Breast epithelium (tissue), 4 donors: ENCODE results near the gene SIM2. TPM values are rescaled to one million over a fixed set of nuclear protein-coding genes. Genes with fewer than 3 reads are reported as not detected.

Source experiments
- DNase-seq, 2 donors: peaks; one replicate each; pipeline ENCODE4 v3.0.0-alpha.2; 2019; ENCODE audit warnings: low spot score in 2 of 2
- H3K27ac ChIP-seq, 2 donors: fragments of 200-600 bp; sonication (generic) in 1 of 2; one replicate each; pipeline ENCODE4 v1.5.1; 2016 to 2019; ENCODE audit warnings: mild to moderate bottlenecking in 1 of 2
- H3K27me3 ChIP-seq, 2 donors: fragments of 200-600 bp; sonication (generic) in 1 of 2; one replicate each; pipeline versions ENCODE4 v1.5.1 to v1.6.0; 2017 to 2019; ENCODE audit warnings: control low read depth in 1 of 2, mild to moderate bottlenecking in 1 of 2
- H3K36me3 ChIP-seq: fragments of 200-600 bp; one replicate; pipeline ENCODE4 v1.5.1; 2019
- H3K4me1 ChIP-seq, 2 donors: fragments of 200-600 bp; sonication (generic); one replicate each; pipeline ENCODE4 v1.5.1; 2016 to 2019; ENCODE audit warnings: control low read depth in 1 of 2
- H3K4me3 ChIP-seq, 3 donors: fragments of 200-600 bp; sonication (generic); 1 replicate in 2 of 3; 2 replicates in 1 of 3; pipeline ENCODE4 v1.5.1; 2016 to 2019; ENCODE audit warnings: mild to moderate bottlenecking in 3 of 3, moderate library complexity in 2 of 3
- H3K9me3 ChIP-seq, 2 donors: fragments of 200-600 bp; sonication (generic) in 1 of 2; one replicate each; pipeline ENCODE4 v1.5.1; 2016 to 2019; ENCODE audit warnings: control low read depth in 1 of 2
- CTCF ChIP-seq, 3 donors: fragments of 450-650 bp; IDR thresholded peaks; one replicate each; pipeline ENCODE4 v1.5.1; 2016 to 2017; ENCODE audit warnings: antibody characterized with exemption in 3 of 3, mild to moderate bottlenecking in 3 of 3, moderate library complexity in 3 of 3
- POLR2A ChIP-seq: fragments of 450-650 bp; IDR thresholded peaks from one replicate; pipeline ENCODE4 v1.6.1; 2016; ENCODE audit warnings: antibody characterized with exemption, mild to moderate bottlenecking, moderate library complexity
- POLR2AphosphoS5 ChIP-seq, 3 donors: sonication (generic); formaldehyde crosslinking; IDR thresholded peaks; one replicate each; pipeline ENCODE4 v1.6.1; 2017; ENCODE audit warnings: antibody characterized with exemption in 3 of 3
- intact Hi-C: fragments of 100-400 bp; cut with DNase I; formaldehyde crosslinking; loops from one replicate; pipeline ENCODE4 v1.15.1; 2023; ENCODE audit warnings: low total_unique reads
- total RNA-seq, 3 donors: library from RNA; depleted of rRNA; stranded (reverse); fragments of >200 nt; gene quantifications; one replicate each; pipeline ENCODE4 v1.1.0, GENCODE V29; 2016

The SIM2 gene
- total RNA-seq, 3 donors from 2014 or later, result 0.15 to 0.33 (median 0.32) TPM

GRCh38 chr21:36786186-36786585 is 87.3 kb downstream of the SIM2 start:
- intact Hi-C loops, result no loop called here
- Histone ChIP-seq H3K36me3 (no peaks in the 10 kb centered on the region), H3K4me1 (no peaks in the 10 kb centered on the region), H3K27ac (no peak overlapping the region), H3K27me3 (no peaks in the 10 kb centered on the region), H3K4me3 (no peak overlapping the region), H3K9me3 (no peaks in the 10 kb centered on the region)
- no peak for TF ChIP-seq POLR2A
- no peak for TF ChIP-seq CTCF (IDR thresholded peaks at IDR 0.05)
- no peak for TF ChIP-seq POLR2AphosphoS5 (IDR thresholded peaks at IDR 0.05)
- DNase-seq, result no peak

- TF ChIP-seq POLR2AphosphoS5 (IDR thresholded peaks at IDR 0.05), result no peak
- TF ChIP-seq CTCF (IDR thresholded peaks at IDR 0.05), result no peak
- no peak for TF ChIP-seq POLR2A
- no peaks in the 10 kb centered on the region for H3K27me3 ChIP-seq
- H3K9me3 ChIP-seq, result no peaks in the 10 kb centered on the region
- intact Hi-C loops, result no loop called here
- no peaks in the 10 kb centered on the region for H3K36me3 ChIP-seq
- no peak for DNase-seq
- H3K4me1 ChIP-seq, result no peaks in the 10 kb centered on the region
- no peak overlapping the region for H3K4me3 ChIP-seq
- H3K27ac ChIP-seq, result no peak overlapping the region
Observed at GRCh38 chr21:36788120-36788638, 89.3 kb downstream of the SIM2 start.

GRCh38 chr21:36790616-36791015 is 91.7 kb downstream of the SIM2 start:
- peaks cover 0 to under 1% of the 10 kb centered on the region in 2 donors for H3K9me3 ChIP-seq
- peak overlapping the region; percentile 63 to 81 for H3K27ac ChIP-seq
- TF ChIP-seq POLR2AphosphoS5 (IDR thresholded peaks at IDR 0.05) (no peak), CTCF (IDR thresholded peaks at IDR 0.05) (no peak), POLR2A (no peak)
- H3K36me3 ChIP-seq, result no peaks in the 10 kb centered on the region
- H3K4me1 ChIP-seq, result no peaks in the 10 kb centered on the region
- intact Hi-C loops, result no loop called here
- peak overlapping the region in 2 of 3 donors; percentile 36 to 49 for H3K4me3 ChIP-seq
- H3K27me3 ChIP-seq, result no peaks in the 10 kb centered on the region
- no peak for DNase-seq

GRCh38 chr21:36791180-36791579 is 92.3 kb downstream of the SIM2 start:
- DNase-seq, result no peak
- intact Hi-C loops, result no loop called here
- Histone ChIP-seq H3K36me3 (no peaks in the 10 kb centered on the region), H3K27me3 (no peaks in the 10 kb centered on the region), H3K4me1 (no peaks in the 10 kb centered on the region), H3K4me3 (peak overlapping the region in 2 of 3 donors; percentile 36 to 49), H3K9me3 (peaks cover 0 to 6% of the 10 kb centered on the region in 2 donors), H3K27ac (peak overlapping the region; percentile 63 to 81)
- TF ChIP-seq CTCF (IDR thresholded peaks at IDR 0.05), result no peak
- no peak for TF ChIP-seq POLR2AphosphoS5 (IDR thresholded peaks at IDR 0.05)
- TF ChIP-seq POLR2A, result no peak

- DNase-seq, result no peak
- Histone ChIP-seq H3K4me1 (no peaks in the 10 kb centered on the region), H3K36me3 (no peaks in the 10 kb centered on the region), H3K27ac (peak overlapping the region; percentile 63 to 81), H3K4me3 (peak overlapping the region in 2 of 3 donors; percentile 36 to 49), H3K27me3 (no peaks in the 10 kb centered on the region), H3K9me3 (peaks cover 2 to 9% of the 10 kb centered on the region in 2 donors)
- TF ChIP-seq POLR2AphosphoS5 (IDR thresholded peaks at IDR 0.05) (no peak), POLR2A (no peak), CTCF (IDR thresholded peaks at IDR 0.05) (no peak)
- intact Hi-C loops, result no loop called here
Observed at GRCh38 chr21:36791695-36792470, 93.0 kb downstream of the SIM2 start.
